GM18517 (cell line): Measurements from ENCODE around the gene PNMA1.

Experiments
- ATAC-seq: cut with Tn5 transposase; IDR thresholded peaks from one replicate; pipeline ENCODE4 v1.9.1; 2021; ENCODE audit warnings: mild to moderate bottlenecking, moderate library complexity; ENCODE audit not compliant: unreplicated experiment

The PNMA1 gene

DNA sequence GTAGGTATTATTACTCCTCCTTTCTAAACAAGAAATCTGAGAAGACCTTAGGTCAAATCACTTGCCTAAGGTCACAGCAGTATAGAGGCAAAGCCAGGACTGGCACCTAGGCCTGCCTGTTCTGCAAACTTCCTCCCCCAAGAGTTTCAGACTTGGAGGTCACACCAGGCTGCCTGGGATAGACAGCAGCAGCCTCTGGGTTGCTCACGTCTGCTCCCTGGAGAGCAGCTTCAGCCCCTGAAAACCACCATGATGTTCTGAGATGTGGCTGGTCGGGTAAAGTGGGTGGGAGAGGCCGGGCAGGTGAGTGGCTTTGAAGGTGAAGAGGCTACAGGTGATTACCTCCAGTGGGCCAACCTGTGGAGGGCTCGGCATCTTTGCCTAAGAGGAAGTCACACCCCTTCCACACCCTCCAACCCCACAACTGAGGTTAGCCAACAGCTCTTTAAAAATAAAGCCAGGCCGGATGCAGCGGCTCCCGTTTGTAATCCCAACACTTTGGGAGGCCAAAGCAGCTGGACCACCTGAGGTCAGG lies 37.0 kb upstream of the PNMA1 start:
- ATAC-seq: no peak

GRCh38 chr14:73750531-73750901 lies 36.3 kb upstream of the PNMA1 start:
- ATAC-seq: no peak

GRCh38 chr14:73749706-73750530 lies 35.7 kb upstream of the PNMA1 start:
- no peak for ATAC-seq

- no peak for ATAC-seq
These were observed 34.7 kb upstream of the PNMA1 start for GRCh38 chr14:73748858-73749357.

- ATAC-seq: no peak
These were observed 33.4 kb upstream of the PNMA1 start for GRCh38 chr14:73747379-73748211.

DNA sequence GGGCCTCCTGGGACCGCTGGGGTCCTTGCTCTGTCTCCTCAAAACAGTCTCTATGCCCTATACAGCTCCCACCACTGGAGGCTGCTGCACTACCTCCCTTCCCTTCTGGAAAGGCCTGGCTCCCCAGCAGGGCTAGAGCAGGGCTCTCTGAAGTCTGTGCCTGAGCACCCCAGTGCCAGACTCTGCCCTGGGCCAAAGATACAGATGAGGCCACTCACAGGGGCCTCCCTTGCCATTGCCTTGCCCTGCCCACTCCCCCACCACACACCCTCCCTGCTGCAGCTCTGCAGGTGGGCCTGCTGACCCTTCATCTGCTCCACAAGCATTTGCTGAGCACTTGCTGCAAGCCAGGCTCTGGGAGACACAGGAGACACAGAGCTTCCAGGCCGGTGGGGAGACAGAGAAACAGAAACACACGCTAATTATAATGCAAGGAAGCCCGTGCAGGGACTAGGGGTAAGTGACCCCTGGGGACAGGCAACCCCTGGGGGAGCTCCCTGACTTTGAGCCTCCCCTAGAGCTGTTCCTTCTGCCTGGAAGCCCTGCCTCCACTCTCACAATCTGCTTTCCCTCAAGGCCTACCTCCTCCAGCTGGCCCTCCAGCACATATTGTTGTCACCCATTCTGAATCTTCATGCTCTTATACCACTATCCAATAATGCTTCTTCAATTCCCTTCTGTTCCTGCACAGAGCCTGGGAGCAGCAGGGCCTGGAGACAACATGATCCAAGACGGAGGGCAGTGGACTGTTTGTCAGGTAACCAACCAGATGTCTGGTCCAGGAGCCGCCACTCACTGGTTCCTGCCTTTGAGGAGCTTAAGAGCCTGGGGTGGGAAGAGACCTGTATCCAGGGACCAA lies 32.6 kb upstream of the PNMA1 start:
- no peak for ATAC-seq

GRCh38 chr14:73745571-73746519 lies 31.7 kb upstream of the PNMA1 start:
- ATAC-seq: no peak

DNA sequence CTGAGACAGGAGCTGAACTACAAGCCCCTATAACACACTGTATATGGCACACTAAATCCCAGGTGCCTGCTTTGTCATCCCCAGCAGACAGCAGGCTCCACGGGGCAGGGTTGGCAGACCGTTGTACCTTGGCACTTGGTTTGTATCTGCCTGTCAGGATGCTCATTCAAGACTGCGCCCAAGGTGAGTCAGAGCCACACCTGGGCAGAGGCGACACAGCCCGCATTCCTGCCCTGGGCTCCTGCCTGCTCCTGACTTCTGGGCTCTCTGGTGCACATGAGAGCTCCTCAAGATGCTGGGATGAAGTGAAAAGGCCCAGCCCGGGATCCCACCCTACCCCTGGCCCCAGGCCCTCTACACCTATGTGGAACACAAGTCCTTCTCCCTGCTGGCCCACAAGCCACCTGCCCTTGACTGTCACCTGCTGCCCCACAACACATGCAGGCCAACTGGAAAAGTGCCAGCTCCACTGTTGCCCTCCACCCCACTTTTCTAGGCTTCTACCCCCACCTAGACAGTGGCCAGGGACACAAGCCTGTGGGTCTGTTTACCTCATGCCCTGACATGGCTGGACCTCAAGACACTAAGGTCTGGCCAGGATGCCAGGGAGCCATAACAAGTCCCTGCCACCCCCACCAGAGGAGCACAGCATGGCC lies 30.8 kb upstream of the PNMA1 start:
- no peak for ATAC-seq

- no peak for ATAC-seq
These were observed 30.1 kb upstream of the PNMA1 start for GRCh38 chr14:73744175-73744867.

GRCh38 chr14:73743431-73743931 lies 29.3 kb upstream of the PNMA1 start:
- no peak for ATAC-seq

DNA sequence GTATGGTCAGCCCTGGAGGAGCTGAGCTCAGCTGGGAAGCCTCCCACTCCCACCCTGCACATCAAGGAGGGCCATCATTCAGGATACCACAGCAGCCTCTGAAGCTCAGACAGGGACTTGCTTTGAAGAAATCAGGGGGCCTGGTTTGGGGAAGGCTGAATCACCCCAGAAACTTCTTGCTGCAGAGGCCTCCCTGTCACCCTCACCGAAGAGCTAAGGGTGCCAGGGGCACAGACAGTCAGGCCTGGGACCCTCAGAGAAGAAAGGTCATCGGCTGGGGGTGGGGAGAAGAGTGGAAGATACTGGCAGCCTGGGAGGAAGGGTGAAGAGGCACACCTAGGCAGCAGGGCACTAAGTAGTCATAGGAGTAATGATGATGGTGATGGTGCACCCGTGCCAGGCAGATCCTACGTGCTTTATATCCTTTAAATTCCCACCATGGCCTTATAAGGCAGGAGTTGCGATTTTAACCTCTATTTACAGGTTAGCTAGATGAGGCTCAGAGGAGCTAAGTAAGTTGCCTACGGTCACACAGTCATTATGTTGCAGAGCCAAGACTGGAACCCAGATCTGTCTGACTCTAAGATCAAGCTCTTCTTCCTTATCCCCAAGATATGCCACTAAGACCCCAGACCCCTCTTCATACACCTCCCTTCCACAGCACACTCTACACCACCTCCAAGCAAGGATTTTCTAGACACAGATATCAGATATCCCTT lies 28.5 kb upstream of the PNMA1 start:
- no peak for ATAC-seq

DNA sequence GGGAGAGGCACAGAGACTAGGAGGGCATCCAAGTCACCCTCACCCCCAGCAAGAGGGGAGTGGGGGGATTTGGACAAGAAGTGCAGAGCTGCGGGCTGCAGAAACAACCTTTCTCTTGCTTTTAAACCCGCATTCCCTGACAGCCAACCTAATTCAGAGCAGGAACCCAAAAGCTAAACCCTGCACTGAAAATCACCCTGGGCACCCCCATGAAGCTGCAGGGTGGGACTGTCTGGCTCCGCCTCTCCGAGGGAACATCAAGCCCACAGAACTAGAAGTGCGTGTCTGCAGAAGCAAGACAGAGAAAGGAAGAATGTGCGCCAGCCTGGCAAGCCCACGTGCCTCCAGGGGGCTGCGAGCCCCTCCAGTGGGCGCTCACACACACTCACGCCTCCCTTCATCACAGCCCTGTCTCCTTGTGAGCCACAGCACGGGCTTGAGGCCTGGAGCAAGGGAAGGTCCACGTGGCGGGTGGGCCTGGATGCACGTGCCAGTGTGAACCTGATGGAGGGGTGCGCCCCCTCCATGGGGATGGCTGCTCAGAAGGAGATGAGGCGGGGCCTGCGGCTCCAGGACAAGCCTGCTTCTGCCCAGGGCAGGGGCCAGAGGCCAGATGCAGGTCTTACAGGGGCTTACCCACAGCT lies 27.8 kb upstream of the PNMA1 start:
- no peak for ATAC-seq

- no peak for ATAC-seq
These were observed 27.2 kb upstream of the PNMA1 start for GRCh38 chr14:73741386-73741875.

GRCh38 chr14:73740618-73741326 lies 26.6 kb upstream of the PNMA1 start:
- ATAC-seq: no peak

DNA sequence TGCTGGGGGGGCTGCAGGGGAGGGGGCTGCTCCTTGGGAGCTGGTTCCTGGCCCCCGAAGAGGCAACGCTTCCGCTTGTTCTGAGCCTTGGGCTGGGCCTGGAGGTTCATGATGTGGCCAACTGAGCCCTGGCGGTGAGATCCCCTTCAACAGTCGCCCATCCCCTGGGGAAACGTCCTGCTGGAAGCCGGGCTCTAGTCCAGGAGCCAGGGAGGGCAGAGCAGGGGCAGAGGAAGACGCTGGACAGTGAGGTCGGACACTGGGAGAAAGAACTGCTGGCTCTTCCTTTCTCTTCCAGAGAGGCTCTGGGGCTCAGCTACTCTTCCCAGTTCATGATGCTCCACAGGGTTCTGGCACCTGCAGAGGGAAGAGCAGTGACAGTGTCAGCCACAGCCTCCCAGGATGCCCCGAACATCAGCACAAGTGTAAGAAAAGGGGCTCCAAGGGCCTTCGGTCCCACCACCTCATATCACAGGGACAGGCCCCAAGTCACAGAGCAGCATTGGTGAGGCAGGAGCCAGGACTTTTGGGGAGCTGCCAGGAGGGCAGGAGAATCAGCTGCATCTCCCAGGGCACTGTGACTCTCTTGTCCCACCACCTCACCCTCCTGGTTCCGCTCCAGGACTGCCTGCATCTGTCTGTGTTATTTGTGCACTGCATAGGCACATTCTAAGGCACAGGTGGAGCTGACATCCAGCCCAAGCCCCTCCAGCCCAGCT lies 25.9 kb upstream of the PNMA1 start:
- ATAC-seq: no peak
